Fibroblast of skin of scalp (primary cell): ENCODE results near the gene BARHL2.

ENCODE experiments used
- DNase-seq: peaks from one replicate; pipeline ENCODE4 v3.0.0-alpha.2; 2013

Gene BARHL2

DNA sequence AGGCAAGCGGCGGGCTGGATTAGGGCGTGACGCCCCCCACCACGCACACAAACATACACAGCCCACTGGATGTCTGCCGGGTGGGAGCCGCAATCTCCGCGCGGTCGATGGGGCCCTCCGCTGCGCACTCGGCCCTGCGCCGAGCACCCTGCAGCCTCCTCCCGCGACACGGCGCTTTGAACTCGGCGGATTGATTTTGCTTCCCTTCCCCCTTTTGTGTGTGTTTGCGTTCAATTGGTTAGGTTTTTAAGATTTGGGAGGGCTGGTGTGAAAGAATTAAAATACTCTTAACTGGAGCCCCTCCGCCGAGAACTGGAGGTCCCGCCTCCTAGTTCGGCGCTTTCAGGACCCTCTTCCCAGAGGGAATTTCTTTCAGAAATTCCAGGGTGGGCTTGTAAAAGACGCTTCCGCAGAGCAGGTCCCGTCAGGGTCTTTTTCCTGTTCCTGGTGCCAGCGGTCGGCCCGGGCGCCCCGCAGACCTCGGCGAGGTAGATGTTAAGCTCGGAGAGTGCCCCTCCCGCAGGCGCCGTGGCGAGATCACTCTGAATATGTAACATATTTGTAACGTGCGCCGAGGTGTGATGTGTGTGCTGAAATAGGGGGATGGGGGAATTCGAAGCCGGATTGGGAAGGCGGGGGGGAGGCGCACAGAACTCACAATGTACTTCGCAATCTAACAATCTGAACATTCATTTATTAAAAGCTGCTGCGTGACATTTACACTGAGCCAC, 8.0 kb upstream of the BARHL2 start:
- no peak for DNase-seq

DNA sequence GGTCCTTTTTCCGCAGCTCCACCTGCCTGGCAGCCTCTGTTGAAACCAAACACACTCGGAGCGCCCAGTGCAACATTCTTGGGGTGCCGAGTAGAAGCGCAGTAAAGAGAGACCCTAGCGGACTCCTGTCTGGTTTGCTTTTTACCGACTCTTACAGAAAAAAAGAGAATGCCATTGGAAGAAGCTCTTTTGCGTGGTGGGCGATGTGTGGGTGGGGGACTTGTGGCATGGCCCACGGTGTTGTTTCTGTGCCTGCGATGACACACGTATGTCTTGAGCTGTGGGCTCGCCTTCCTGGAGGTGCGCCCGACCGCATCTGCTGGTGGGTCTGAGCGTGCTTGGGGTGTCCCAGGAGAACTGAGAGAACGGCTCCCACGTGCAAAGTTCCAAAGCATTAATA, 7.3 kb upstream of the BARHL2 start:
- no peak for DNase-seq

DNA sequence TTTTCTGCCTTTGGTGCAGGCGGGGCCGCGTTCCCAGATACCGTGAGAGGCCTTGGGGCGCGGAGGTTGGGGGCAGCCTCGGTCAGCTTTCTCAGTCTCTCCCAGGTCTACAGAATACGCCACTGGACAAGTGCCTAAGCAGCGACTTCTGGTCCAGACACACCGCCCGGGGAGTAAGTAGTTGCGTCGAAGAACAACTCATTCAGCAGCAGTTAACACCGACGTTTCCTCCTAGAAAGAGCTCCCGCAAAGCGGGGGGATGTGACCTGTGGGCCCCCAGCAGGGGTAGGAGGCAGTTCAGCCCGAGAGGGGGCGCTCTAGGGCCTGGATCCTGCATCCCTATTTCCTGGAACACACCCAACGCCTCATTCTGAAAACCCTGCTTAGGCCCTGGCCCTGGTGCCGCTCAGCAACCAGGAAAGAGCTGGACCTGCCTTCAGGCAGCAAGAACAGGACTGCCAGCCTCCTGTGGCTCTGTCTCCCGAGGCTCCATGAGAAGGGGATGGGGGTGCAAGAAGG, 6.5 kb upstream of the BARHL2 start:
- no peak for DNase-seq

DNA sequence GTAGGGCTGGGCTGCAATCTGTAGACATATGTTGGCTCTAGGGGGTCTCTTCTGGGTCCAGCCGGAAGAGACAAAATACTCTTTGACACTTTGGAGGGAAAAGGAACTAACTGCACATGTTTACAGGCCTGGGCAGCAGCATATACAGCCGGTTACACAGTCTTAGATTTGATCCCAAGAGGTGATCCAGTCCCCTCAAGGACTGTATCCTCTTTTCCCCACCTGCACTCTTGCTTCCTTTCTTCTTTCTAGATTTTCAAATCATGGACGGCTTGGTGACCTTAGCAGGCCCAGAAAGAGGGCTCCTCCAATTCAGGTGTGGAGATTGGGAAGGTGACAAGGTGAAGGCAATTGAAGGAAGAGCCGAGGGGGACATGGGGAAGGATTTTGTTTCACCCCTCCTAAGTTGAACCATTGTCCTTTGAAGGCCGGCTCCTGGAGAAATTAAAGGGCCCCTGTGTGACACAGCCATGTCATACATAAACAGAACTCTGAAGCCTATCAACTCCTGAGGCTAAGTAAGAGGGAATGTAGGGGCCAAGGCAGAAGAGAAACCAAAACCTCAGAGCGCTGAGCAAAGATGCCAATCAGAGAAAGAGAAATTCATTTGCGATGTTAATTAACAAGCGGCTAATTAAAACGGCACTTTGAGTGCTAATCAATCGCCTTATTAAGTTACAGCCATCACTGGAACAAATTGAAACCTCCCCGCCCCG, 5.9 kb upstream of the BARHL2 start:
- DNase-seq = no peak

DNA sequence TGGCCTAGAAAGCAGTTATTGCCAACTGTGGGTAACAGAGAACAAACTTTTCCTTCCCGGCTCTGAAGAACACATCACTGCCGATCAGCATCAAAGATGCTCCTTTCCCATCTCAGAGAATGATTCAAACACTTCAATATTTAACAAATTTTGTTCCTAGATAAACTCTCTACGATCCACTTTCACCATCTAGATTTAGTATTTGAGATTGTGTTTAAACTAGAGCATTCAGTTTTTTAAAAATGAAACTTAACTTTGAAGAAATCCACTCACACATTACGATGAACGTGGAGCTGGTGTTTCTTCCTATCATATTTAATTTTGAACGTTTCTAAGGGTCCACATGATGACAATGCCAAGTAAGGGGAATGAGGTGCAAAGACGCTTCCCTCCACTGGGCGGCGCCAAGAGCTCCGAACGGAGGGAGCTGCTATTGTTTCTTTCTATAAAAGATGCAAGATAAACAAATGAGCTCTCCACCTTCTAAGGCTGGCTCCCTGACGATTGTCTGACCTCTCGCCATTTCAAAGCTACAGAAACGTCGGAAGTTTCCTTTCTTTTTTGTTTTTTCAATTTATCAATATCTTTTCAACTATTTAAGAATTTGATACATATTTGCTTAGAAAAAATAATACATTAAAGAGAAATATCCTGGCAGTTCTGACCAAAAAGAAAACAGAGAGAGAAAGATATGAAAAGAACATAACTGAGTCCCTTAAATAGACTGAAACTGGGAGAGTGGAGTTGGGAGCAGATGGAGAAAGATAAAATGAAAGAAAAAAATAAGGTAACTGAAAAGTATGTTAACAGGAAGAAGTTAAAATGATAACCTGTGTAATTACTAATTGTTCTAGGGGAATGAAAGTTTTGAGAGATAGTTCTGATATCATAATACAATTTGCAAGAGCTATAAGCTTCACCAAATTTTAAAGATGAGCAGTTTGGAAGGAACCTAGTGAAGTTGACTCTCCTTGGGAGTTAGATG, 4.4 kb upstream of the BARHL2 start:
- peak; percentile 36 for DNase-seq

DNA sequence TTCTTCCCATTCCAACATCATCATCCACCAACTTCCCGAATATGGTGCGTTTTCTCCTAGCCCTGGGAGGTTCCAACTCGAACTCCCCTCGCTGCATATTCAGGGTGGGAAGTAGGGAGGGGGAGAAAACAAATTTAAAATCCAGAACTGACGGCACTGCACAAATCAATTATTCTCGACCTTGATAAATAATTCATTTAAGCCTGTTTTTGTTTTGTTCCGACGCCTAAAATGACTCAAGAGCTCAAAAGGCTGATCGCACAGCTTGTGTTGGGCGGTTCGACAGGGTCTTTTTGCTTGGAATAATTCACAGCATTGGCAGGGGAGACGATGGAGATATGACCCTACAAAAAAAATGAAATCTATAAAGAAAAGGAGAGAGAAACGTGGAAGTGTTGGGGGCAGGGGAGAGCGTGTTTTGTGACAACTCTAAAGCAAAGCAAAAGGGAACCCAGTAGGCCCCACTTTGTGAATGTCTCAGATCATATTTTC, 3.1 kb upstream of the BARHL2 start:
- no peak for DNase-seq

DNA sequence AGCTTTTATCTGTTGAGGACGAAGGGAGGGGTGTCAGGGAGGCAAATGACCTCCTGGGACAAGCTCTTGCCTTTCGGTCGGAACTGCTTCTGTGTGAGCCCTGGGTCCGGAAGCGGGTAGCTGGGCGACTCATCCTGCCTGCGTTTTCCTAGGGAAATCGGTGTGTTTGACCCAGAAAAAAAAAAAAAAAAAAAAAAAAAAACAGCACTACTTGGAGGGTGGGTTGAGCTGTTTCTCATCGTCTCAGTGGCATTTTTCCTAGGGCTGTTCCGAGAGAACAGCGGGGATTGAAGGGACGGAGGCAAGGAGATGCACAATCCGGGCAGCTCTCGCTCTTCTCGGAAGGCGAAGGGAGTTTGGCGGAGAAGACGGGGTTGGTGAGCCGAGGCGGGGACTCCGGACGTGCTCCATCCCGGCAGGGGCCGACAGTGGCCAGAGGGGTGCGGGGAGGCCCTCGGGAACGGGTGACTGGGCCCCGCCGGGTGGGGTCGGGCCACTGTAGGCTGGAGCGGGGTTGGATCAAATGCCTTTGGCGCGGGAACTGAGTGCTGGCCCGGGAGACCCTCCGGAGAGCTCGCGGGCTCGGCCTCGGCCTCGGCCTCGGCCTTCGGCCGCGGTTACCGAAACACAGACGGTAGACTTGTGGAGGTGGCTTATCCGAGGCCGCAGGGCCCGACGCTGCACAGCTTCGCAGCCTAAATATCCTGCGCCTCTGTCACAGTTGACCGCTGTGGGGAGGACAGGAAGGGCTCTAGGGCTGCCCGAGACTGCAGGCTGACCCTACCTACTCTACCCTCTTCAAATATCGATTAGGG, 2.4 kb upstream of the BARHL2 start:
- no peak for DNase-seq

DNA sequence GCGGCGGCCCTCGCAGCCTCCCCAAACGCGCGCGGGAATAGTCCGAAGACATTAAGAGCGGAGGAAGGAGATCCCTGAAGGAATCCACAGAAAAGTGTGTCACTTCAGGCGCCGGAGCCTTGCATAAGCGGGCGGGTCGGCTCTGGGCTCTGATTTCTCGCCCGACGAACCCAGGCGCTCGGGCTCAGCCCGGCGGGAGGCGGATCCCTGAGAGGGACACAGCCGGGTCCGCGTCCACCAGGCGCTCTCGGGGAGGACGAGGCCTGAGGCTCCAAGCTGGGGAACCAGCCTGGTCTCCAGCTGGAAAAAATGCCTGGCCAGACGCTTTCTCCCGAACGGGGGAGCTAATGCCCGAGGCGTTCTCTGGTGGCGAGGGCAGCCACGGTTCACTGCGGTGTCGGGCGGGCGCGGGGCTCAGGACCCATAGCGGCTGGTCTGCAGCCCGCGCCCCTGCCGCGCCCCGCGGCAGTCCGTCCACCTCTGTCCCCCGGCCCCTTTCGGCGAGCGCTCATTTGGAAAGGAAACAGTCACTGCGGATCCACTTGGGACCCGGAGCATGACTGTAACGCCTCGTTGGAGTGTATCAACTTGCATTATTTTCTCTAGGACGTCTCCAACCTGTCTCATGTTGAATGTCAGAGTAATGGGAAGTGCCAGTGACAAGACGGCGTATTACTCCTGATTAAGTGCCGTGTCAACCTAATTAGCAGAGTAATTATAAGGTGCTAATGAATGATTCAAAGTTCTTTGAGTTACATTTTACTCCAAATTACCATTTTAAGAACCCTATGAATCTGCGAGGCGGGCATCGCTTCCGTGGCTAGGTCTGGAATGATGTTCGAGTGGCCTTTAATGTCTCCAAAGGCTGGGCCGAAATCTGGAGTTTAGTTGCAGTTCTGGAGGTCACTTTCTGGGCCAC, 1.6 kb upstream of the BARHL2 start:
- DNase-seq = no peak

DNA sequence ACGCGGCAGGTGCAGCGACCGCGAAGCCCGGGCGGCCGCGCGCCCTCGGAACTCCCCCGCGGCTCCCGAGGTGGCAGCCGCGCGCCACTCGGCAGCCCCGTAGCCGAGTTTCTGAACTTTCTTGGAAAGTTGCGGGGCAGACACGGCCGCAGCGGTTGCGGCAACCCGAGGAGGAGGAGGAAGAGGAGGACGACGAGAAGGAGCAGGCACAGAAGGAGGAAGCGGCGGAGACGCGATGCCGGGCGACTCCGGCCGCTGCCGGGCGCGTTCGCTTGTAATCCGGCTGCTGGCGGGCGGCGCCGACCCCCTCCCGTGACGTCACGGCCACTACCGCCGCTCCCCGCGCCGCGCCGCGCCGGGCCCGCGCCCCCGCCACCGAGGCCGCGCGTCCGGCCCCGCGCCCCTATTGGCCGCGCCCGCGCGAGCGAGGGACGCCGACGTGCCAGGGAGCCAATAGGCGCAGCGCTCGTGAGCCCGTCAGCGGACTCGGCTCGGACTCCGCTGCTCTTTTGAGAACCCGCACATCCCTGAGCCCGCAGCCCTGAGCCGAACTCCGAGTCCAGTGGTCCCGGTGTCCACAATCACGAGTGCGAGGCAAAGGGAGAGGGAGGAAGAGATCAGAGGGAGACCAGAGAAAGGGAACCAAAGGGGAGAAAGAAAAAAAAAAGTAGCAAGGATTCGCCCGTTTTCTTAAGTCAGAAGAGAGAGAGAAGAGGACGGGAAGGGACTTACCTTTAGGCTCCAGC, 736 bp upstream of the BARHL2 start:
- peak; percentile 19 for DNase-seq

DNA sequence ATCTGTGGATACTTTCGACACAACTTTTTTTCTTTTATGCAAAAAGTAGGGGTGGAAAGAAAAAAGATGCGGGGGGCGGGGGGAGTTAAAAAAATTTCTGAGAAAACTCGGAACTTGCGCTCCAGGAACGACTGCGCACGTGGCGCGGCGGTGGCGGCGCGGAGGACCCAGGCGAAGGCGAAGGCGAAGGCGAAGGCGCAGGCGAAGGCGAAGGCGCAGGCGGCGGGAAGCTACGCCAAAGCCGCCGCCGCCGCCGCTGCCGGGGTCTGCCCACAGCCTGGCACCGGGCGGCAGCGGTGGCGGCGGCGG, 208 bp upstream of the BARHL2 start:
- DNase-seq = no peak

DNA sequence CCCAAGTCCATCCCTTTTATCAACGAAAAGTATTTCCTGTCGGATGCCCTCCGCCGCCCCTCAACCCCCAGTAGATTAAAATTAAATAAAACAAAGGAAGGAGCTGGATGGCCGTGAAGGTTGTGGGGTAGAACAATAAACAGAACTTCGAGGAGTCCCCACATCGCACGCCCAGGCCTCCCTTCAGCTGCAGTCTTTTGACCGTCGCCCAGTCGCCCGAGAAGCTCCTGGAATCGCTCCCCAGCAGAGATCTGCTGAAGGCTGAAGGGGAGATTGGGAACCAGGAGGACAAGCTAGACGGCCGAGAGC, 905 bp downstream of the BARHL2 start:
- DNase-seq = no peak

DNA sequence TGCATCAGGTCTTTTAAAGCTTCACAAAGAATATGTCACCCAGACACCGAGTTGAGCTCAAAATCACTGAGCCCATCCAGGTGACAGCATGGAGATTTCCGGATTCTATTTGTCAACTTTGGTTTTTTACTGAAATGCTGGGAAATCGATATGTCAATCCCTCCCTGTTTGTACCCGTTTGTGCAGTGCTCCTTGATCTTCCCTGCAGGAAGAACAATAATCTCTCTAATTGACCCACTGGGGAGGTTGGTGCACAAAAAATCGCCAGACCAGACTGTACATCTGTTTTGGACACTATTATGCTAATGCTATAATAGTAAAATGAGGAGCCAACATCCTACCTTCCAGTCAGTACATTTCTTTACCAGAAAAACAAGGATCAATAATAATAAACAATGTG, 1.8 kb downstream of the BARHL2 start:
- DNase-seq = no peak

DNA sequence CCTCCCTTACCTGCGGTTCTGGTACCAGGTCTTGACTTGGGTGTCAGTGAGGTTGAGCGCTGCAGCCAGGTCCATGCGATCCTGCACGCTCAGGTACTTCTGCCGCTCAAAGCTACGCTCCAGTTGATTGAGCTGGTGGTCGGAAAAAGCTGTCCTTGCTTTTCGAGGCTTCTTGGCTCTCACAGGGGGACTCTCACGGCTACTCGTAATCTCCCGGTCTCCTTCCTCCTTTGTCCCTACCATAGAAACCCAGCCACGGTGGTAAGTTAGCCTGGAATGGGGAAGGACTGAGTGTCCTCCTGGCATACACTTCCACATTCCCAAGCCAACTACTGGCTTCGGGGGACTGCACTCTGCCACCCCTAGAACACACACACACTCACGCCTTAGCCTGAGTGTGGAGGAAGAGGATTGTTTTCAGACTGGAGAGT, 2.6 kb downstream of the BARHL2 start:
- no peak for DNase-seq

DNA sequence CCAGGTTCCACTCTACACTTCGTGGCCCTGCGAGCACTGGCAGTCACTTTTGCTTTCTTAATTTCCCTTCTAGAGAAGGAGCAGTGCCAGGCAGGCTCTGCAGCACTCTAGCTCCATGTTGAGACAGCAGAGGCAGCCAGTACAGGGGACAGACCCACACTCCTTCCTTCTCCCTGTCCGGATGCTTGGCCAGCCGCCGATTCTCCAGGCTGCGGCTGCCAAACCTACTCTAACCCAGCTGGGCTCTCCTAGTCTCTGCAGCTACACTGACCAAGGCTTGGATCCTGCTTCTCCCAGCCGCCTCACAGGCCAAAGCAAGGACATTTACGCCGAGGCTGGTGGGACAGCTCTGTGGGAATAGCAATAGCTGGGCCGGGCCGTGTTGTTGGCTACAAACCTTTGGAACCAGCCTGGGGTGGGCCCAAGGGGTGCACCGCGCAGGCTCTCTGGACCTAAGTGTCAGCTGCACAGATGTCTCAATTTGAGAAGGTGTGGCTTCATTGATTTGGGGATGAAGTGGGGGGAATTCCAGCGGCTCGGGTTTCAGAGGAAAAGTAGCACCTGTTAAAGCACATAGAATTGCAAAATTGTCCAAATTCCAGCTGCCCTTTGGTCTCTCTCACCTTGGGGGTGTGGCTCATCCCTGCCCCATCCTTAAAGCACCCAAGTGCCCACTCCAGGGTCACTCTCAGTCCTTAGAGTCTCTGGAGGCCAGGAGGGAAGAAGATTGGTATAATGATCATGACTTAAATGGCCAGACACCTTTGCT, 3.2 kb downstream of the BARHL2 start:
- DNase-seq = no peak

DNA sequence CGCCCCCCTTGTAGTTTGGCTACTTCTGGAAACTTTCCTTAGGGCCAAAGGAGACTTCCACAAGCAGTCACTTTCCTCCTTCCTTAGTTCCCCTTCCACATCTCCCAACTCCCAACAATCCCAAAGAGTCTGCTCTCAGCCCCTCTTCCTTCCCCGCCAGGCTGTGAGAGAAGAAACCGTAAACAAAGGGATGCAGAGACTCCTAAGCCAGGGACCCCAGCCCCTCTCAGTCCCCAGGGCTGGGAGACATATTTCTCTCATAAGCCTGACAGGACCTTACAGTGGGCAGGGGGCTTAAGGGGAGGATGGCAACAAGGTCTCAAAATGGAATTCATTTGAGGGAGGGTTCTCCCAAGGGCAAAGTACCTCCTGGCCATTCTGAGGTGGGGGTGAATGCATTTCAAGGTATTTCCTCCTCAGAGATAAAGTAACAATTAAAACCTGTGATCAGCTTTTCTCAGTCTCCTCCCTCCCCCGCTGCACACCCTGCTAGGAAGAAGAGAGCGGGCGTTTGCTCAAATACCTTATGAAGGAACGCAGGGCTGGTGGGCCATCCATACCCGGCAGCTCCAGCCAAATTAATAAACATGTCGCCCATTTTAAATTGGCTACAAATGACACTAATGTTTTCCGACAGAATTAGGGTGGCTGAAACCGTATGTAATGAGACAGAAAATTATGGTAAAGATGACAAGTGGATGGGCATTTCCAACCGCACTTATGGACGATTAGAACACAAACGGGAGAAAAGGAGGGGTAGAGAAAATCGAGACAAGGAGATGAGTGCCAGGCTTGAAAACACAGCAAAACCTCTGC, 4.0 kb downstream of the BARHL2 start:
- DNase-seq = no peak

DNA sequence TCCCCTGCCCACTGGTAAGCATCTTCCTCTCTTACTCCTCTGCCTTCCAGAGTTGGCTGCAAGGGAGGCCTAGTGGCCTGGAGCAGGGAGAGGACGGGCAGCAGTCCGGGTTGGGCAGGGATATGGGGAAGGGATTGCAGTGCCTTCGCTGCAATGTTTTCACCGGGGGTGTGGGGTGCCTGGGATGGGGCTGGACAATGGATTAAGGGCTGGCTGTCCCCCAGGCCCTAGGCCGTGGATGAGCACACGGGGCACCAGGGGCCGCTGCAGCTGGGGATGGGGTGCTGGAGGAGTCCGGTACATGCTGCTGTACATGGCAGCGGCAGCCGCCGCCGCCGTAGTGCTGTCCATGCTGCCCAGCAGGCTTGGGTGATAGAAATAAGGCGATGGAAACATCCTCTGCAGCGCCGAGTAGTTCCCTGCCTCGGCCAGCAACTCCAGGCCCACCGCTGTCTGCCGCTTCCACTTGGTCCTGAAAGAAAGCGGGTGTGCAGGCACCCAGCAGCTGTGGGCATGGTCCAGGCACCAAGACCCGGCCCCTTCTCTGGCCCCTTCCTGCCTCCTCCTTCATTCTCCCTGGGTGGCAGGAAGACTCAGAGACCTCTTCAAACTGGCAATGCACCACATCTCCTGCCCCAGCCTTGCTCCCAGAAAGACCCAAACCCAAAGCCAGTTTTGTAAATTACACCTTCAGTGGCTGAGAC, 4.8 kb downstream of the BARHL2 start:
- no peak for DNase-seq

DNA sequence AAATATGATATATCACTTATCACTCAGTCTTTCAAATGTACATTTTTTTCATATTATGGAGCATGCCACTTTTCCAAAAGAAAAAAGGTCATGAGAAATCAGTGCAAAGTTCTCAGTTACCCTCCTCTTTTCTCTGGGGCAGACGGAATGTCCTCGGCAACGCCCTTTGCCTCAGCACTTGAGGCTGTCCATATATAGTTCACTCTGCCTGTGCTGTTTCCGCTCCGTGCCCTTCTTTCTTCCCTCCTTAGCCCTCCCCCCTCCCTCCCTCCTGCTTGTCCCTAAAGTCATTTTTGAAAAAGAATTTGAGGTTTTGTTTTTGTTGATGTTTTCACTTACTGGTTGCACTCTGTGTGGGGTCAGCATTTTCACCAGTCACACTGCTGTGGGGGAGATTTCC, 5.4 kb downstream of the BARHL2 start:
- DNase-seq = no peak
